Fibroblast of lung (primary cell): ENCODE results near the gene GRAP.
"Not testable (repeated sequence)": the region's sequence is repeated elsewhere in the genome, so short reads cannot be mapped to it uniquely, and the experiment has no call there.

Source experiments
- CTCF ChIP-seq, 2 donors: IDR thresholded peaks in 1 of 2; conservative IDR thresholded peaks in 1 of 2; 1 replicate in 1 of 2; 2 replicates in 1 of 2; pipeline ENCODE4 v1.5.1; 2011 to 2012; ENCODE audit warnings: low read length in 2 of 2, control low read depth in 1 of 2, inconsistent platforms in 1 of 2, low read depth in 1 of 2, mild to moderate bottlenecking in 1 of 2
- EZH2 ChIP-seq: IDR thresholded peaks from 2 replicates; pipeline ENCODE4 v1.5.1; 2012; ENCODE audit warnings: low read length, control low read depth, mild to moderate bottlenecking; ENCODE audit errors: missing control alignments

DNA sequence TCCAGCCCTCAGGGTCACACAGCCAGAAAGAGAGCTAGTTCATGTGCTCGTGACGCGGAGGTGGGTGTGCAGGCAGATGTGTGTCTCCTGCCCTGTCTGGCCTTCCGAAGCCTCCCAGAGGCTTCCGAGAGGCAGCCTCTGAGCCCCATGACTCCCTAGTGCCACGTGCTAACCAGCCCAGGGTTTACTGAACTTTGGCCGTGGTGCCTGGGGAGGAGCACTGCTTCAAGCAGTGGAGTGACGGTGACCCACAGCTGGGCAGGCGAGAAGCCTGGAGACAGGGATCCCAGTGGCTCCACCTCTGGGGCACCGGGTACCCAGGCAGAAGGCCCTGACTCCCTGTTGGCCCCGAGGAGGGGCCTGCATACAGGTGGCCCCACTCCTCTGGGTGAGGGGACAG is 18.1 kb downstream of the GRAP start:
- not testable (repeated sequence) for TF ChIP-seq CTCF (conservative IDR thresholded peaks at IDR 0.05 in 1 of 2, IDR thresholded peaks at IDR 0.05 in 1 of 2; ENCODE audit: low read depth in 1 of 2, low read length in 2 of 2); EZH2
